GM21423 (cell line): ENCODE measurements around the gene PKD2.
"Not testable (repeated sequence)": the region's sequence is repeated elsewhere in the genome, so short reads cannot be mapped to it uniquely, and the experiment has no call there.

ENCODE experiments used
- ATAC-seq: cut with Tn5 transposase; IDR thresholded peaks from one replicate; pipeline ENCODE4 v1.9.1; 2021; ENCODE audit warnings: mild to moderate bottlenecking, moderate library complexity; ENCODE audit not compliant: unreplicated experiment

PKD2 gene

GRCh38 chr4:88025868-88026661, 18.6 kb downstream of the PKD2 start:
- ATAC-seq, result not testable (repeated sequence)

- no peak for ATAC-seq
These were observed 20.5 kb downstream of the PKD2 start for GRCh38 chr4:88027611-88028608.

- ATAC-seq, result no peak
These were observed 21.5 kb downstream of the PKD2 start for GRCh38 chr4:88028946-88029345.

- ATAC-seq, result no peak
These were observed 22.1 kb downstream of the PKD2 start for GRCh38 chr4:88029556-88029955.

GRCh38 chr4:88030565-88031310, 23.3 kb downstream of the PKD2 start:
- ATAC-seq, result no peak

GRCh38 chr4:88033309-88033708, 25.9 kb downstream of the PKD2 start:
- peak; percentile 68 for ATAC-seq

GRCh38 chr4:88035292-88035691, 27.9 kb downstream of the PKD2 start:
- ATAC-seq, result no peak

- ATAC-seq, result no peak
These were observed 30.0 kb downstream of the PKD2 start for GRCh38 chr4:88037447-88037846.

- no peak for ATAC-seq
These were observed 30.5 kb downstream of the PKD2 start for GRCh38 chr4:88037936-88038335.

- no peak for ATAC-seq
These were observed 33.3 kb downstream of the PKD2 start for GRCh38 chr4:88040707-88041106.

GRCh38 chr4:88041626-88042025, 34.2 kb downstream of the PKD2 start:
- no peak for ATAC-seq

GRCh38 chr4:88043001-88043400, 35.6 kb downstream of the PKD2 start:
- ATAC-seq, result no peak

- ATAC-seq, result no peak
These were observed 36.3 kb downstream of the PKD2 start for GRCh38 chr4:88043586-88044340.

GRCh38 chr4:88045021-88045420, 37.6 kb downstream of the PKD2 start:
- ATAC-seq, result no peak

- no peak for ATAC-seq
These were observed 46.8 kb downstream of the PKD2 start for GRCh38 chr4:88054229-88054628.

- ATAC-seq, result no peak
These were observed 47.5 kb downstream of the PKD2 start for GRCh38 chr4:88054901-88055300.

GRCh38 chr4:88058295-88058694, 50.9 kb downstream of the PKD2 start:
- no peak for ATAC-seq

GRCh38 chr4:88059766-88060165, 52.3 kb downstream of the PKD2 start:
- ATAC-seq, result no peak

- no peak for ATAC-seq
These were observed 53.0 kb downstream of the PKD2 start for GRCh38 chr4:88060431-88060830.

- no peak for ATAC-seq
These were observed 54.9 kb downstream of the PKD2 start for GRCh38 chr4:88062311-88062710.
